HCT116 (cell line): Measurements from ENCODE around the gene ABCC10.
A peak's percentile ranks its signal among the peaks of the same experiment; 100 is the strongest.

Experiments
- CTCF ChIP-seq, 3 experiments: fragments of 200-600 bp in 1 of 3; sonication (generic) in 1 of 3; IDR thresholded peaks in 2 of 3; conservative IDR thresholded peaks in 1 of 3; 2 replicates each; pipeline ENCODE4 v1.5.1; 2012 to 2017; ENCODE audit warnings: low read depth in 2 of 3, low read length in 2 of 3, antibody characterized with exemption in 1 of 3, borderline replicate concordance in 1 of 3, control low read depth in 1 of 3, mild to moderate bottlenecking in 1 of 3, mixed read lengths in 1 of 3, mixed run types in 1 of 3, moderate library complexity in 1 of 3; ENCODE audit not compliant: insufficient read depth in 1 of 3
- EGR1 ChIP-seq: IDR thresholded peaks from 2 replicates; pipeline ENCODE4 v1.6.1; 2012; ENCODE audit warnings: low read depth
- MAX ChIP-seq: IDR thresholded peaks from 2 replicates; pipeline ENCODE4 v1.6.1; 2012
- POLR2A ChIP-seq: IDR thresholded peaks from 2 replicates; pipeline ENCODE4 v1.7.0; 2011; ENCODE audit warnings: borderline replicate concordance; ENCODE audit not compliant: insufficient read depth, insufficient read length; ENCODE audit errors: extremely low read depth
- RAD21 ChIP-seq: IDR thresholded peaks from 2 replicates; pipeline ENCODE4 v1.6.1; 2012; ENCODE audit warnings: low read depth, mild to moderate bottlenecking

- peak; percentile 84 to 92 (median 85) for TF ChIP-seq CTCF (IDR thresholded peaks at IDR 0.05 in 2 of 3, conservative IDR thresholded peaks at IDR 0.05 in 1 of 3; ENCODE audit: borderline replicate concordance in 1 of 3, insufficient read depth in 1 of 3, low read depth in 2 of 3, low read length in 2 of 3)
- no peak; the same call in 1 of the 2 replicates for TF ChIP-seq MAX
- peak; percentile 88 for TF ChIP-seq RAD21
- TF ChIP-seq POLR2A, result no peak
- no peak for TF ChIP-seq EGR1
Observed at GRCh38 chr6:43454290-43454695, 27.0 kb downstream of the ABCC10 start.
